HG02981 (cell line): Measurements from ENCODE around the gene AFF3.
"Not testable (repeated sequence)": the region's sequence is repeated elsewhere in the genome, so short reads cannot be mapped to it uniquely, and the experiment has no call there.

Source experiments
- ATAC-seq: cut with Tn5 transposase; IDR thresholded peaks from one replicate; pipeline ENCODE4 v1.9.1; 2021; ENCODE audit warnings: mild to moderate bottlenecking, moderate library complexity; ENCODE audit not compliant: unreplicated experiment

The AFF3 gene

GRCh38 chr2:99977966-99978365, 164.4 kb downstream of the AFF3 start:
- ATAC-seq: no peak

GRCh38 chr2:99975386-99975785, 167.0 kb downstream of the AFF3 start:
- no peak for ATAC-seq

GRCh38 chr2:99974682-99975375, 167.6 kb downstream of the AFF3 start:
- no peak for ATAC-seq

GRCh38 chr2:99974275-99974674, 168.1 kb downstream of the AFF3 start:
- no peak for ATAC-seq

- no peak for ATAC-seq
These were observed 171.0 kb downstream of the AFF3 start for GRCh38 chr2:99971326-99971900.

GRCh38 chr2:99970292-99970868, 172.0 kb downstream of the AFF3 start:
- ATAC-seq: no peak

- no peak for ATAC-seq
These were observed 181.0 kb downstream of the AFF3 start for GRCh38 chr2:99961196-99961913.

- ATAC-seq: no peak
These were observed 181.6 kb downstream of the AFF3 start for GRCh38 chr2:99960790-99961189.

GRCh38 chr2:99960291-99960690, 182.1 kb downstream of the AFF3 start:
- no peak for ATAC-seq

- no peak for ATAC-seq
These were observed 183.0 kb downstream of the AFF3 start for GRCh38 chr2:99959261-99960014.

- ATAC-seq: no peak
These were observed 184.9 kb downstream of the AFF3 start for GRCh38 chr2:99957332-99958133.

GRCh38 chr2:99956232-99957030, 186.0 kb downstream of the AFF3 start:
- ATAC-seq: no peak

- ATAC-seq: no peak
These were observed 188.6 kb downstream of the AFF3 start for GRCh38 chr2:99953750-99954149.

GRCh38 chr2:99949963-99950362, 192.4 kb downstream of the AFF3 start:
- no peak for ATAC-seq

- no peak for ATAC-seq
These were observed 192.9 kb downstream of the AFF3 start for GRCh38 chr2:99949530-99949929.

GRCh38 chr2:99948010-99948409, 194.4 kb downstream of the AFF3 start:
- ATAC-seq: no peak

- ATAC-seq: not testable (repeated sequence)
These were observed 195.0 kb downstream of the AFF3 start for GRCh38 chr2:99947366-99947765.

GRCh38 chr2:99944019-99944418, 198.4 kb downstream of the AFF3 start:
- ATAC-seq: no peak

GRCh38 chr2:99942561-99943347, 199.6 kb downstream of the AFF3 start:
- ATAC-seq: no peak
